SW 1271 (cell line): ENCODE results near the gene API5.
"Not testable (repeated sequence)": the region's sequence is repeated elsewhere in the genome, so short reads cannot be mapped to it uniquely, and the experiment has no call there.

Experiments
- DNase-seq, 2 experiments: peaks; one replicate each; lab custom pipeline; 2025; lab: John Stamatoyannopoulos, UW

Gene API5

DNA sequence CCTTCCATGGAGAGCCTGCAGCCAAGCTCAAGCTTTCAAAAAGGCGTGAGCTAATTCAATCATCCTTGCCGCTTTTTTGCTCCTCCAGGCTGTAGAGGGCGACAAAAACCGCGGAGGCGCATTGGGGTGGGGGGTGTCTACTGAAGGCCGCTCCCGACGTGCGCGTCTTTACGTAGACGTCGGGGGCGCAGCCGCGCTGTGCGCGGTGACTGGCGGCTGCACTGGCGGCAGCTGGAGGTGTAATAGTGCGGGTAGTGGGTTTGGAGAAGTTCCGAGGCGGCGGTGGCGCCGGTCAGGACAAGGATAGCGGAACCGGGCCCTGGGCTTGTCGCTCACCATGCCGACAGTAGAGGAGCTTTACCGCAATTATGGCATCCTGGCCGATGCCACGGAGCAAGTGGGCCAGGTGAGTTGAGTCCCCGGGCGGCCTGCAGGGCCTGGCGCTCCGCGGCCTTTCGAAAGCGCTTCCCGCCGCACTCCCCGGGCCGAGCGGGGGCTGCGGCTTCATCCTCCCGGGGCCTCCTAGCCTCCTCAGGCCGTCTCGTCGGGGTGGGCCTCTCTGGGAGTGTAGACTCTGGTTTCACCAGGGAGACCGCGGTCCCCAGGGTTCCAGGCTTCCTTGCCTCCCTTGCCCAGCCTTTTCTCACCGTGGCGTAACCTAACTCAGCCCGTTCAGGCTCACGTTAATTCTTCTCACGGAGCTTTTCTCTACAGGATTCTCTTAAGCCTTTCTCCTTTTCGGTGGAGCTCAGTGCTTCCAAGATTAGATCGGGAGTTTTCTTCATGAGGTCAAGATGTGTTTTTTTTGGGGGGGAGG is at the start of gene API5:
API5 (plus strand) TSS at position 206 of the 817 bp plus-strand sequence; CDS start at position 338, 132 bp downstream.
- peak; percentile 83 to 90 for DNase-seq

DNA sequence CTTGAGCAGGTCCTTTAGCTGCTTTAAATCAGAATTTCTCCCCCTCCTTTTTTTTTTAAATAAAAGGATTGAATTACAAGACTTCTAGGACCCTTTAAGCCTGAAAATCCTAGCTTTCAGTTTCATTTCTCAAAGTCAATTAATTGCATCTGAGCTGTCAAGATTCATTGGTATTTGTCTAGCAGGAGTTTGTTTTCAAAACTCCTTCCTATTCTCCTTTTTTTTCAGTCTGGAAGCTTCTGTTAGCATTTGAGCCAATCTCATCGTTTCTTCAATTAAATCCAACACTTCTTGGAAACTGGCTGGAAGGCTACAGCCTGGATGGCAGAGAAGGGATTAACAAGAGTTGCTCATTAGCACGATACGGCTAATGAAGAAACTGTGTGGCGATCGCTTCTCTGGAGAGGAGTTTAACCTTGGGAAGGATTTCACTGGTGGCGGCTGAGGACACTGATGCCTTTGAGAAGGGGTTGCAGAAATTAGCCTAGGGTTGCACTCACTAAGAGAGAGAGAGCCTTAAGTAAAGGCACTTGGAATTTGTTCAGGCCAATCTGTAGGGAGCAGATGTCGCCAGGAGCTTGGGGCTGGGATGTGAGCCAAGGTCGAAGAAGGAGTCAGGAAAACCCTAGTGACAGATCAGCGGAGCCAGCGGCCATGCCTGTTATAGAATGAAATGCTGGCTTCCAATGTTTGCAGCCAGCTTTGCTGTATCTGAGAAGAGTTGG is 43.8 kb upstream of the API5 start:
- no peak for DNase-seq

- no peak for DNase-seq
Measured at GRCh38 chr11:43268786-43269185, 43.0 kb upstream of the API5 start.

DNA sequence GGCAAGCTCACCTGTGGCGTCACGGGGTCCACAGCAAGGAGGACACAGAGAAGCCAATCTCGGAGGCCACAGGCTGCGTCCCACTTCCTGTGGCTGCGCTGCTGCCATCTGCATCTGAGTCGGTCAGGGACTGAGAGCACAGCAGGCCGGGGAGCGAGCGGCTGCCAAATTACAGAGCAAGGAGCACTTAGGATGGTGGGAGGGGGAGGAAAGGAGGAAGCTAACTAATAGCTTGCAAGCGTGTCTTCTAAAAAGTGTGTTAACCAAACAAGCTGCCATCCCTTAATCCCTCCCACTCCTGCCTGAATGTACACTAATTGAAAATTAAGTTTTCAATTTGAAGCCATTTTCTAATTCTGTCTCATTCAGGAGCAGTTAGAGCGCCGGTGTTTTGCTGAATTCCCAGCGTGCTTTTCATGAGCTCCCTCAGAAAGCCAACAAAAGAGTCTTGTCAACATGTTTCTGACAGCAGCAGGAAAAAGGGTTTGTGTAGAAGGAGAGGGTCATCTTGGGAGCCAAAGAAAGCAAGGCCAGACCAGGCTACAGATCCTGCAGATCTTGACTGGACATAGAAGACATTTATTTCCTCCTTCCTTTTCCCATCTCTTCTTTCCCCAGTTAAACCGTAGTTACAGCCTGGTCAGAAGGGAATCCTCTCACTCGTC is 42.4 kb upstream of the API5 start:
- DNase-seq, result no peak

DNA sequence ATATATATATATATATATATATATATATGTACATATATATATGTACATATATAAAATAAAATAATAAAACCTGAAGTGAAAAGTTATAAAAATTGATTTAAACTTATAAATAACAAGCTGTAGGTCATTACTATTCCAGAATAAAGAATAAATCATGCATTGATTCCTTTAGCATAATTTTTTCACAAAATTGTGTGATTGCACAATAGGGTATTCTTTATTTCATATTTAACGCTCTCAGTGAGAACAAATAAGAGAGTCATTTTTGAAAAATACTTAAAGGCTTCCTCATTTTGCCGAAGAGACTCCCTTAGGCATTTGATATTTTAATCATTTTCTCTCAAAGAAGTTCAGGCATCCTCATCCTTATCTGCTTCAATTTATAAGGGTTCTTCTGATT is 41.3 kb upstream of the API5 start:
- no peak for DNase-seq

GRCh38 chr11:43278193-43278956 is 33.4 kb upstream of the API5 start:
- DNase-seq, result peak in 1 of 2 experiments; percentile 42

DNA sequence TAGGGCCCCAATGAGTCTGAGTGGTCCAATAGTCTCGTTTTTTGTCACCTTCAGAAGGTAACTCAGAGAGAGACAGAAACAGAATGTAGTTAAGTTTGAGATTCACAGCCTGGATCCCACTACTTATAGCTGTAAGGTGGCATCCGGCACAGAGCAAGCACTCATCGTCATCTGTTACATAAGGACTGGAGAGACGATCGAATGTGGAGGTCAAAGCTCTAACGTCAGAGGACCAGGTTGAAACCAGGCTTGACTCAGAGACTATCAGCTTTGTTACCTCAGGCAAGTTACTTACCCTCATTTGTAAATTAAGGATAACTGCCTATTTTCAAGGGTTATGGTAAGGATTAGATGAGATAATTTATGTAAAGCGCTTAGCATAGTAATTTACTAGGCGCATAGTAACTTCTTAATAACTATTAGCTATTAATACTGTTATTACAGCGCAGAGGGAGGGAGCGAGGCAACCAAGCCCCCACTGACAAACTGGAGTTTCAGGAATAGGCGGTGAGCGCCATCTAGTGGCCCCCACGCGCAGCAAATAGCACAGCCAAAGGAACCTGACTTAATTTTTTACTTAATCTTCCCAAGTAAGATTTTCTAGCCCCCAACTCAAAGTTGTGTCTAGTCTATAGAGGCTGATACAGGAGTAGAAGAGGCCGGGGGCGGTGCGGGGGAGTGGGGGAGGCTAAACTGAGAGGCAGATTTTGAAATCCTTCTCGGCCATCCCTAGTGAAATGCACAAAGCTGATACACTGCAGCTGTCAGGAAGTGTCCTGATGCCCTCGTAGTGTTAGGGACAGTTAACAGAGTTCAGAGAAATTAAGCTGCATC is 29.0 kb upstream of the API5 start:
- DNase-seq, result no peak

DNA sequence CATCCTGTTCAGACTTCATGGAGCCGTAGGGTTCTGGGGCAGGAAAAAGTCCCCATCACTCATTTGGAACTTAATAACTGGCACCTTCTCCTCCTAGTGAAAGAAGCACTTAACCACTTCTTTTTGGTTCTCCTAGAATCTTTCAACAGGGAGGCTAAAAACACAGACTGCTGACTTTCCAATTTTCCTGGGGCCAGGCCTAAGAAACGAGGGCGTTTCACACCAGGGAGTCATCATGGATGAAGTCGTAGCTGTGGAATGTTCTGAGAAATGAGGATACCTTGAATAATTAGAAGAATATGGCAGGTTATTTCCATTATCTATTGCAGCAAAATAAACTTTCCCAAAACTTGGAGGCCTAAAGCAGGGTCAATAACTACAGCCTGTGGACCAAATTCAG is 26.0 kb upstream of the API5 start:
- no peak for DNase-seq

DNA sequence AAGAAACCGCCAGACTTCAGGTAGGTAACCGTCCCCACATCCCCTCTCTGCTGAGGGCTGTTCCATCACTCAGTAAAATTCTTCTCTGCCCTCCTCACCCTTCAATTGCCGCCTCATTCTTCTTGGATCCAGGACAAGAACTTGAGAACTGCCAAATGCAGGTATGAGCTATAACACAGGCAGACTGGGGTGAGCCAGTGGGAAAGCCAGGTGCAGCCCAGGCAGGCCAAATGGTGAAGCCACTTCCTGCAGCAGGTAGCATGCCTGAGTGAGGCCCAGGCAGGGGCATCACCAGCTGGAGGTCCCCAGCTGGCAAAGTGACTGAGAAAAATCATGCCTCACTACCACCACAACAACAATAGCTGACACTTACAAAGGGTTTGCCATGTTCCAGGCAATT is 22.4 kb upstream of the API5 start:
- DNase-seq, result no peak

- DNase-seq, result no peak
Measured at GRCh38 chr11:43298397-43298796, 13.4 kb upstream of the API5 start.

DNA sequence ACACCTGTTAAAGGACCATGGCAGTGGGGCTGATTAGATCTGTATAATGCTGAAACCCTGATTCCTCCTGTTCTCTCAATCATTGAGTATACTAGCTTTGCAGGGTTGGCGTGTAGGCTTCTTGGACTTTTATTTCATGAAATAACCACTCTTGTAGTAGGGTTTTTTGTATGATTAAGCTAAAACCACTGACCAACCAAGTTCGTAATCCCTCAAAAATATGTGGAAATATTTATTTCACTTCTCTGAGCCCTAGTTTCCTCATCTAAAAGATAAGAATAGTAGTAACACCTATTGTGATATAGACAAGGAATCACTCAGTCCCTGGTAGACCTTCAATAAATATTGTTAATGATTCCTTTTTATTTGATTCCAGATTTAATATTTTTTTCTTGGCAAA is 4.2 kb downstream of the API5 start:
- DNase-seq, result no peak

- DNase-seq, result no peak
Measured at GRCh38 chr11:43316451-43316850, 4.7 kb downstream of the API5 start.

- DNase-seq, result peak; percentile 7 to 54
Measured at GRCh38 chr11:43327987-43328386, 16.2 kb downstream of the API5 start.

- no peak for DNase-seq
Measured at GRCh38 chr11:43328482-43328881, 16.7 kb downstream of the API5 start.

DNA sequence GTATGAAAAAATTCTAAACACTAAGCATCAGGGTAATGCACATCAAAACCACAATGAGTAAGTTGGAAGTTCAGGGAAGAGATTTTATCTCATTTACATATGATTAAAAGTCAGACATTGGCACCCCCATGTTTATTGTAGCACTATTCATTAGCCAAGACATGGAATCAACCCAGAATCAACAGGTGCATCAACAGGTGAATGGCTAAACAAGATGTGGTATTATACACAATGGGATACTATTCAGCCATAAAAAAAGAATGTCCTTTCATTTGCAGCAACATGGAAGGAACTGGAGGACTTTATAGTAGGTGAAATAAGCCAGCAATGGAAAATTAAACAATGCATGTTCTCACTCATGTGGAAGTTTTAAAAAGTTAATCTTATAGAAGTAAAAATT is 29.4 kb downstream of the API5 start:
- no peak for DNase-seq

DNA sequence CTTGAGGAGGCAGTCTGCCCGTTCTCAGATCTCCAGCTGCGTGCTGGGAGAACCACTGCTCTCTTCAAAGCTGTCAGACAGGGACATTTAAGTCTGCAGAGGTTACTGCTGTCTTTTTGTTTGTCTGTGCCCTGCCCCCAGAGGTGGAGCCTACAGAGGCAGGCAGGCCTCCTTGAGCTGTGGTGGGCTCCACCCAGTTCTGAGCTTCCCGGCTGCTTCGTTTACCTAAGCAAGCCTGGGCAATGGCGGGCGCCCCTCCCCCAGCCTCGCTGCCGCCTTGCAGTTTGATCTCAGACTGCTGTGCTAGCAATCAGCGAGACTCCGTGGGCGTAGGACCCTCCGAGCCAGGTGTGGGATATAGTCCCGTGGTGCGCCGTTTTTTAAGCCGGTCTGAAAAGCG is 39.6 kb downstream of the API5 start:
- not testable (repeated sequence) for DNase-seq

DNA sequence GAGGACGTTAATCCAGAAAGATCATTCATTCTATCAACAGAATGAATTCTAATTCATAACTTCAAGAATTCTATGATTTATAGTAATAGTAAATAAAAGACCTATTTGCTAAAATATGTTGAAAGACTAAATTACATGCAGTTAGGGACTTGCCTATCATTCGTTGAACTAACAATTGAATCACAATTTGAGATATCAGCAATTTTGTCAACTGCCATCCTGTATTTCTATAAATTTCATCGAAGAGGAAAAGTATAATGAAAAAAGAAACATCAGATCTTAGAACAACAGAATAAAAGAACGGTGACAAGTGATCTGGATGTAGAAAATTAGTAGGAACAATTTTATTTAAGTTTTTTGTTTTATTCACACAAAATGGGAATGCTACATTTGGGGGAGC is 42.5 kb downstream of the API5 start:
- no peak for DNase-seq

DNA sequence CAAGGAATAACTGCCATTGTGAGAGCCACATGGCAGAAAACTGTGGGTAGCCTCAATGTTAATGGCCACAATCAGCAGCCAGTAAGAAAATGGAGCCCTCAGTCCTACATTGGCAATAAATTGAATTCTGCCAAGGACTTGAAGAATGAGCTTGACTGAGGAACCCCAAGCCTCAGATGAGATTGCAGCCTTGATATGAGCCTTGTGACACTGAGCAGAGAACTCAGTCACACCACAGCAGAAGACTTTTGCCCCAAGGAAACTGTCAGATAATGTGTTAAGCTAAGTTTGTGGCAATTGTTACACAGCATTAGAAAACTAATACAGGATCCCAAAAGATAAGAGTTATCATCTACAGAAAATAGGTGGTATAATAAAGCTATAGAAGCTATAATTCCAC is 44.5 kb downstream of the API5 start:
- DNase-seq, result no peak

GRCh38 chr11:43358279-43358800 is 46.5 kb downstream of the API5 start:
- no peak for DNase-seq

DNA sequence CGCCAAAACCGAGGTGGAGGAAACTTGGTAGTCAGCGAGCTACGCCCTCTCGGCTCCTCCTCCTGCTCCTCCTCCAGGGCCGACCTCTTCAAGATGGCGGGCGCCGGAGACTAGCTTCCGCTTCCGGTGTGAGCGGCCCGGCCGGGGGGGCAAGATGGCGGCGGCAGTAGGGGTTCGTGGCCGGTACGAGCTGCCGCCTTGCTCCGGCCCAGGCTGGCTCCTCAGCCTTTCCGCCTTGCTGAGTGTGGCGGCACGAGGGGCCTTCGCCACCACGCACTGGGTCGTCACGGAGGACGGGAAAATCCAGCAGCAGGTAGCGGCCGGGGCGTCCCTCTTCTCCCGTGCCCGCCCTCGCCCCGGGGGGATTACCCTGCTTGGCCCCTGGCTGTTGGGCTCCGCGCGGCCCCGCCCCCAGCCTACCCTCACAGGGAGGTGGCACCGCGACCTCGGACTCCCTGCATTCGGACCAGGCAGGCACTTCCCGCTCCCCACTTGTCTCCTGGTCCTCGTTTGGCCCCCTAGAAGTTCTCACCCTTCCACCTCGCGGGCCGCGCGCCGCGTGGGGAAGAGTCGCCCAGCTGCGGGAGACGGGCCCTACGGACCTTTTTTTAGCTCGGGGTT is 47.1 kb downstream of the API5 start, which contains the start of gene TTC17:
TTC17 (plus strand) TSS at position 120 of the 621 bp plus-strand sequence; CDS start at position 155, 35 bp downstream.
- peak; percentile 75 to 91 for DNase-seq
